ENCODE data around the gene EMC10.
A peak's percentile ranks its signal among the peaks of the same experiment; 100 is the strongest.
"Not testable (repeated sequence)": the region's sequence is repeated elsewhere in the genome, so short reads cannot be mapped to it uniquely, and the experiment has no call there.

EMC10 gene

DNA sequence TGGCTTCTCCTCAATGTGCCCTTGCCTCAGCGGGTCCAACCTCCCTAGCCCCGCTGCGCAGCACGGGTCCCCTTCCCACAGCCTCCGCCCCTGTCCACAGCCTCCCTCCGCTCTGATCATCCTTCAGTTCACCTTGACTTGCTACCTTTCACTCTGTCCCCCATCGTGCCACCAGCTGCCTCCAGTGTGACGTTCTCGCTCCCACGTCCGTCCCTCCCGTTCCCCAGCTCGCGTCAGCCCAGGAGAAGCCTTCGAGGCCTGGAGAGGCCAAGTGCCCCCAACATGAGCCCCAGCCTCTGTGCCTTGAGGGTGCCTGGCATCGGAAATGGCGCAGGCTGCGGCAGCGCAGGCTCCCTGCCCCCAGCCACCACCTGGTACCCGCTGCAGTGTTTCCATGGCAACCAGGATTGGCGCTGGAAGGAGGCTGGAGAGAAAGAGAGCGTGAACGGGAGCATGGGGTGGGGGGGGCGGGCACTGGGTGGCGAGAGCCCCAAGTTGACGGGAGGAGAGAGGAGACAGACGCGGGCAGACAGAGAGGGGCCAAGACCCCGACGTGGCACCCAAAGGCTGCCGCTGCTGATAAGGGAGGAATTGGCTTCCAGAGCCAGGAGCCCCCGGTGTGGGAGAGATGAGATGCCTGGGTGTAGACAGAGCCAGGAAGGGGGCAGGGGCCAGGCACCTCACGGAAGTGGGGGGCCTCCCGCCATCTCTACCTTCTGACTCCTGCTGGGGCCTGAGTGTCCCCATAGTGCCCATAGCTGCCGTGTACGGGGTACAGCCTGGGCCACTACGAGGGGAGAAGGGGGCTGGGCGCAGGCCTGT, 38.2 kb downstream of the EMC10 start:
- DNase-seq (ENCODE audit: low read depth in 3 of 3): no peak

DNA sequence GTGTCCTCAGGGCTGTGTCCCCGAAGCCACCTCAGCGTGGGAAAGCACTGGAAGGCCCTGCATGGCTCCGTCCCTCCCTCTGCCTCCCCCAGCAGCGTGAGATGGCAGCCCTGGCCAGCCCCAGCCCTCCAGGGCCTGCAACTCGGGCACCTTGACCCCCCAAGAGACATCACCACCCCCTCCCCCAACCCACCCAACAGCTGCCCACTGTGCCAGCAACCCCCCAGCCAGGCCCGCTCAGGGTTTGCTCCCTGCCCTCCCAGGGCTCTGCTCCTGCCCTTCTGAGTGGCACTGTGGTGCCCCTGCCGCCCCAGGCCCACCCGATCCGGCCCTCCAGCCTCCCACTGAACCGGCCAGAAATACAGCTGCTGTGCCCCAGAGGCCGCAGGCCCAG, 38.9 kb downstream of the EMC10 start:
- DNase-seq (ENCODE audit: low read depth in 3 of 3): no peak

DNA sequence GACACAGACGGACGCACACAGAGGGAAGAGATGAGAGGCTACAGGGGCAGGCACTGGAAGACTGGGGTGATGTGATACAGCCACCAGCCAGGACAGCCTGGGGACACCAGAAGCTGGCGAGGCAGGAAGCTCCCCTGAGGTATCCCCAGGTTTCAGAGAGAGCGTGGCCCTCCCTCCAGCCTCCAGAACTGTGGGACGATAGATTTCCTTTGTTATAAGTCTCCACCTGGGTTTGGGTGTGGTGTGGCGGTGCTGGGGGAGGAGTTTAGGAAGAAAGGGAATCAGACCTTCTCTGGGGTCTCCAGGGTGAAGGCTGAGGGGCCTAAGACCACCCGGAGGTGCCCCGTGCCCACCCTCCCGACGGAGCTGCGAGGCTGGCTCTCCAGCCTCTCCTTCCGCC, 40.1 kb downstream of the EMC10 start:
- no peak for DNase-seq (ENCODE audit: low read depth in 3 of 3)

DNA sequence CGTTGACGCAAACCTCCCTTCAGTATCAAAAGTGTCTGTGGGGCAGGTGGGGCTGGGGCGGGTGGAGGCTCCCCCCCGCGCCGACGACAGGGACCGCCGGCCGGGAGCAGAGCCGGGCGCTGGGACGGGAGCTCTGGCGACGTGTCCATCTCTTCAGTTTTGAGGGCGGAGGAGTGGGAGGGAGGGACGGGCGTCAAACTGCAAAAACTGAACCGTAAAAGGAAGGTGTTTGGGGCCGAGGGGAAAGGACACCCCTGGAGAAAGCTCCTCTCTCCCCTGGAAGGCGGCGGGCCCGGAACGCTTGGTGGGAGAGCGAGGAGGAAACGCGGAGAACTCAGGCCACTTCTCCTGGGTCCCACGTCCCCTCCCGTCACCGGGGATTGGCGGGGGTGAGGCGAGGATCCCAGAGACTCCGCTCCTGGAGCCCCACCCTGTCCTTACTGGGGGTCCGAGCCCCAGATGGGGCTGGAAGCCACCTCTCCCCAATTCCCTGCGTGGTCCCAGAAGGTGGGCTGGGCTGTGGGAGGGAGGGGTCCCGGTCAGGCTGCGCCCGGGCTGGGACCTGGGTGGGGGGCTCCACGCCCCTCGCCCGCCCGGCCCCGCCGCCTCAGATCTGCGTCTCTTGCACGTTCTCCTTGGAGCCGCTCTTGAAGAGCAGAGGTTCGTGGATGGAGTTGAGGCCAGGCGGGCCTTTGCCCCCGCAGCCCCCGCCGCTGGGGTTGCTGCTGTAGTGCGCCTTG, 40.8 kb downstream of the EMC10 start:
- DNase-seq (ENCODE audit: low read depth in 3 of 3): no peak

DNA sequence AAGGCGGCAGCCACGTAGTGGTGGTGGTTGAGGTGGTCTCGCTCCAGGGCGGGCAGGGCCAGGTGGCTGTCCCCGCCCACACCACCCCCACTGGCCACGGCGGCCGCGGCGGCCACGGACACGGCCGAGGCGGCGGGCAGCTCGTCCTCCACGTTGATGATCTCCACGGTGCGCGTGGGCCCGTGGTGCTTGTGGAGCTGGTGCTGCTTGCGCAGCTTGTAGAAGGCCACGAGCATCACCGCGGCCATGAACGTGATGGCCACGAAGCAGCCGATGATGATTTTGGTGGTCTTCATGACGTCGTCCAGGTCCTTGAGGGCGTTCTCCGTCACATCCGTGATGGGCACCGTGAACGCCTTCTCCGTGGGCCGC, 41.4 kb downstream of the EMC10 start:
- DNase-seq (ENCODE audit: low read depth in 3 of 3): no peak

DNA sequence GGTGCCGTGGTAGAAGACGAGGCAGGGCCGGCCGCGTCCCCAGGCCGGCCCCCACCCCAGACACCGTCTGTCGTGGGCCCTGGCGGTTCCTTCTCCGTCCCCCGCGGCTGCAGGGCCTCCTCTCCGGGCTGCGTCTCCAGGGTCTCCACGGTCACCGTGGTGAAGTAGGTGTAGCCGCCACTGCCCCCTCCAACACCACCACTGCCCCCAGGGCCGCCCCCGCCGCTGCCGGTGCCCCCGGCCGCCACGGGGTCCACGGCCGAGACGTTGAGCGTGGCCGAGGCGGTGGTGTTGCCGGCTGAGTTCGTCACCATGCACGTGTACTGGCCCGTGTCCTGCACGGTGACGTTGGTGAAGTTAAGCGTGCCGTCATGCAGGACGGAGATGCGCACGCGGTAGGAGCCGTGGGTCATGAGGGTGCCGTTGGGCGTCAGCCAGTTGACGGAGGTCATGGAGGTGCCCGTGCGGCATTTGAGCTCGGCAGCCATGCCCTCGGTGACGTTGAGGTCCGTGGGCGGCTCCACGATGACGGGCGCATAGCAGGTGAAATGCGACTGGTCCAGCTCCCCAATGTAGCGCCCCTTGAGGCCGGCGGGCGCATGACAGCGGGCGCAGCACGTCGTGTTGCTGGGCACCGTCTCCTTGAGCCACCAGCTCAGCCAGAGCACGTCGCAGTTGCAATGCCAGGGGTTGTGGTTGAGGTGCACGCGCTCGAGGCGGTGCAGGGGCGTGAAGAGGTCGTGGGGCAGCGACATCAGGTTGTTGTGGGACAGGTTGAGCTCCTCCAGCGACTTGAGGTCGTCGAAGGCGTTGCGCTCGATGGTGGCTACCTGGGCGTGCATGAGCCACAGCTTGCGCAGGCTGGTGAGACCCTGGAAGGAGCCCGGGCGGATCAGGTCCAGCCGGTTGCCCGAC, 42.0 kb downstream of the EMC10 start:
- DNase-seq (ENCODE audit: low read depth in 3 of 3): no peak

DNA sequence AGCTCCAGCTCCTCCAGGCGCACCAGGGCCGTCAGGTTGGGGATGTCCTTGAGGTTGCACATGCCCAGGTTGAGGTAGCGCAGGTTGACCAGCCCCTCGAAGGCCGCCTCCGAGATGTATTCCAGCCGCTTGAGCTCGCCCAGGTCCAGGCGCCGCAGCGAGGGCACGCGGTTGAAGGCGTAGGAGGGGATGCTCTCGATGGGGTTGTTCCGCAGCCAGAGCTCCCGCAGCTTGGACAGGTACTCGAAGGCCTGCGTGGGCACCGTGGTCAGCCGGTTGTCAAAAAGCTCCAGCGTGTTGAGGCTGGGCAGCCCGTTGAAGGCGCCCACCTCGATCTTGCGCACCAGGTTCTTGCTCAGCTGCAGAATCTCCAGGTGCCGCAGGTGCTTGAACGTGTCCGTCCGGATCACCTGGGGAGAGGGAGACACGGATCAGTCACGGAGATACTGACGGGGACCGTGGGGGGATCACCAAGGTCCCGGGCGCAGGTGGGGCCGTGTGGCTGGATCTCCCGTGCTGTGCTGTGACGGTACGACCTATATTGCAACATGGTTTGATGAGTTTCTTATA, 42.8 kb downstream of the EMC10 start:
- DNase-seq (ENCODE audit: low read depth in 3 of 3): no peak

DNA sequence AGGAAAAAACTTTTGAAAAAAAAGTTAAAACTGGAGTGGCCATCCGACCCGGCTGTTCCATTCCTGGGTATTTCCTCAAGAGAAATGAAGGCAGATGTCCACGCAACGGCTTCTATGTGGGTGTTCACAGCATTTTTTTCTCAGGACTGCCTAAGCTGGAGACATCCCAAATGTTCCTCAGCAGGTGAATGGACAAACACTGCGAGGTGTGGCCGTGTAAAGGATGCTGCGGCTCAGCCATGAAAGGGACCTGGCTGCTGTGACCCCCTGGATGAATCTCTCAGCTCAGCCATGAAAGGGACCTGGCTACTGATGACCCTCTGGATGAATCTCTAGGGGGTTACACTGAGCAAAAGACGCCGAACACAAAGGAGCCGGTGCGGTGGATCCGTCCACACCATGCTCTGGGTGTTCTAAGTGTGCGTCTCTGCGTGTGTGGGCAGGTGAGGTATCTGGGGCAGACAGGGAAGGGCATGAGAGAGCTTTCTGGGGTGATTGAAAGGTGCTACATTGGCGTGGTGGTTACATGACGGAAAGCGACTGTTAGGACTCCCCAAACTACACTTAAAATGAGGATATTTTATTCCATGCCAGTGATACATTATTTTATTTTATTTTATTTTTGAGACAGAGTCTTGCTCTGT, 44.6 kb downstream of the EMC10 start:
- DNase-seq (ENCODE audit: low read depth in 3 of 3): no peak

DNA sequence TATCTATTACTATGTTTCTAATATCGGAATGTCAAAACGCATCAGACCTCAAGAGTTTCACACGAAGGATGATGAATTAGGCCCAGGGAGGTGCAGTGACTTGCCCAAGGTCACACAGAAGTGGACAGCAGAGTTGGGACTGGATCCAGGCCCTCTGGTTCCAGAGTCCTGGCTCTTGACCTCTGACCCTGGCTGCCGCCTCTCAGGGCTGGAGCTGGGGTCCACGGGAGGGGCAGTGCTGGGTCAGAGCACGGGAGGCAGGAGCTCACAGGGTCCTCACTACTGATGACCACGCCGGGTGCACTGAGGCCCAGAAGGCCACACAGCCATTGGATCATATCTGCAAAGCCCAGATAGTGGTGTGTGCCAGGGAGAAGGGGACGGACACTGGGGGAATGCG, 46.6 kb downstream of the EMC10 start:
- DNase-seq (ENCODE audit: low read depth in 3 of 3): no peak

DNA sequence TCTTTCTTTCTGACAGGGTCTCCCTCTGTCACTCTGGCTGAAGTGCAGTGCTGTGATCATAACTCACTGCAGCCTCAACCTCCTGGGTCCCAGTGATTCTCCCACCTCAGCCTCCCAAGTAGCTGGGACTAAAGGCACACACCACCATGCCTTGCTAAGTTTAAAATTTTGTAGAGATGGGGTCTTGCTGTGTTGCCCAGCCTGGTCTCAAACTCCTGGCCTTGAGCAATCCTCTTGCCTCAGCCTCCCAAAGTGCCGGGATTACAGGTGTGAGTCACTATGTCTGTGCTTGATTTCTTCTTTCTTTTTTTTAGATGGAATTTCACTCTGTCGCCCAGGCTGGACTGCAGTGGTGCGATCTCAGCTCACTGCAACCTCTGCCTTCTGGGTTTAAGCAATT, 51.7 kb downstream of the EMC10 start:
- not testable (repeated sequence) for DNase-seq (ENCODE audit: low read depth in 3 of 3)

DNA sequence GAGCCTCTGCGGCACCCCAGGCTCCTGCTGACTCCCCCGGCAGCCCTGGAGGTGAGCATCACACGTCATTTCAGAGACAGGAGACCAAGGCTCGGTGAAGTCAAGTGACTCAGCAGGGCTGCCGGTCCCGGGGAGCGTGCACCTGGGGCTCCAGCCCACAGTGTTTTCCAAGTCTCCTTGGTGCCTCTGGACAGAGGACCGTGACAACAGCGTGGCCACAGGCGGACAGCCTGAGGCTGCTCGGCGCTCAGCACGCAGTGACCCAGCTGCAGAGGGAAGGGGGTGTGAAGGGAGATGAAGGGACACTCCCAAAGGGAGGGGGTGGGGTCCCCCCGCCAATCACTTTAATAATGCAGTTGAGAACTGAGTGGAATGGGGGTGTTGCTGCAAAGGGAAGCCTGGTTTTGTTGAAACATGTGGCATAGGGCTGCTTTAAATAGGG, 54.9 kb downstream of the EMC10 start:
- no peak for DNase-seq (ENCODE audit: low read depth in 3 of 3)

DNA sequence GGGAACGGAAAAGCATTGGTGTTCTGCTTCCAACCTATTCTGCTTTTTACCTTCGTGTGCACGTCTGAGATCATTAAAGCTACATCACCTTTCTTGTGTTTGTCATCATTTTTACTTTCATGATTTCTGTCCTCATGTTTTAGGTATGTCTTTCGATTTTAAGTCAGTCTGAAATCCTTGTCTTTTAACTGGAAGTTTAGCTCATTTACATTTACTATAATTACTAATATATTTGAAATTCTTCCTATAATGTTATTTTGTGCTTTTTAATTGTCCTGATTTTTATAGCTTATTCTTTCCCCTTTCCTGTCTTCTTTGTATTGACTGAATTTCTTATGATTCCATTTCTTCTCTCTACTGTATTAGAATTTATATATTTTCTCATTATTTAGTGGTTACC, 56.6 kb downstream of the EMC10 start:
- no peak for DNase-seq (ENCODE audit: low read depth in 3 of 3)

DNA sequence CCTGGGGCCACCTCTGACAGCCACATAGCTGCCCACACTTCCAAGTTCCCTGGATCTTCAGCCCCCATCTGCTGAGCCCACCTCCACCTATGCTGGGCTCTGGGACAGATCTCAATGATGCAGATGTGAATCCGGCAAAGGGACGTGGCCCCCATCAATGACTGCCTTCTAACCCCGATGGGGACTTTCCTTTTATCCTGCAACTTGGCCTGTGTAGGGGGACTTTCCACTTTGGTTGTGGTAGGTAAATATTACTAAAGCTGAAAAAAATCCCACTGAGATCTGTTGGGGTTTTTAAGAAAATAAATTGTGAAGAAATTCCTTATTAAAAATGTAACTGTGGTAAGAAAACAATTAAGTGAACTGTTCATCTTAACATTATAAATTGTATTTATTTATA, 58.2 kb downstream of the EMC10 start:
- no peak for DNase-seq (ENCODE audit: low read depth in 3 of 3)

DNA sequence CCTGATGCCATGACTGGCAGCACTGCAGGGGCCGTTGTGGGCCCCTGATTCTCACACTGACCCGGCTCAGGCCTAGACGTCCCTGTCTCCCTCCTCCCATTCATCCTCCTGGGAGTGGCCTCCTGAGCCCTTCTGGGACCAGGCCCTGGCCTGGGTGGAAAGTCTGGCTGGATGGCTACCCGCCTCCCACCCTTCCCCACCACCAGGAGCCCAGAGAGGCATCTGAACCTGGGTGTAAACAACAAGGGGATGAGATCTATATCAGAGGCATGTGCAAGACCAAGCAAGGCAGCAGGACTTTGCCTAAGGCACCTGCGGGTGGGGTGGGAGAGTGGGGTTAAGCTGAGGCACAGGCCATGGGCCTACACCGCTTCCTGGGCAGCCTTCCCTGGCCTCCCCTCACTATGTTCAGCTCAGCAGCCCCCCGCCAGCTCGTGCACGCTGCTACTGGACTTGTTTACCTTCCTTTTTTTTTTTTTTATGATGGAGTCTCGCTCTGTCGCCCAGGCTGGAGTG, 59.4 kb downstream of the EMC10 start:
- no peak for DNase-seq (ENCODE audit: low read depth in 3 of 3)

DNA sequence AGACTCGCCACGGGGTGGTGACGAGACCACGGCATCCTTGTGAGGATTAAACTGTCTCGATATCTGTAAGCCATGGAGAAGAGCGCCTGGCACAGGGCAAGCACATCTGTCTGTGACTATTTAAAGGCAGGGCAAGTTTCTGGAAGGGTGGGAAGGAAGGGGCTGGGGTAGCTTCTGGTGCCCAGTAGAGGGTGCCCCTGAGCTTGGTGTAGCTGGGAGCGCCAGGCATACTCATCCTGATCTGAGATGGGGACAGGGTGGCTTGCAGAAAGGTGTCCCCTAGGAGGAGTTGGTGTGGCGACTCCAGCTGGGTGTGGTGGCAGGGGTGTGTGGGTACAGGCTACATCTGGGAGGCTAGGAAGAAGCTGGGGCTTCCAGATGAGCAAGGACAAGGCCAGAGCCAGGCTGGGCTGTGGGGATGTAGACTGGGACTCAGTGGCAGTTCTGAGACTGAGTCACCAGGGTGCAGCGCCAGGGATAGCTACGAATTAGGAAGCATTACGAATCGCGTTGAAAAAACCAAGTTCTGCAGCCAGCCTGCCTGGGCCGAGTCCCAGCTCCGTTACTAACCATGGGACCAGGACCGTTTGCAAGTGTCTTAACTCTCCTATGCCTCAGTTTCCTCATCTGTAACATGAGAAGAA, 60.5 kb downstream of the EMC10 start:
- DNase-seq (ENCODE audit: low read depth in 3 of 3): no peak

DNA sequence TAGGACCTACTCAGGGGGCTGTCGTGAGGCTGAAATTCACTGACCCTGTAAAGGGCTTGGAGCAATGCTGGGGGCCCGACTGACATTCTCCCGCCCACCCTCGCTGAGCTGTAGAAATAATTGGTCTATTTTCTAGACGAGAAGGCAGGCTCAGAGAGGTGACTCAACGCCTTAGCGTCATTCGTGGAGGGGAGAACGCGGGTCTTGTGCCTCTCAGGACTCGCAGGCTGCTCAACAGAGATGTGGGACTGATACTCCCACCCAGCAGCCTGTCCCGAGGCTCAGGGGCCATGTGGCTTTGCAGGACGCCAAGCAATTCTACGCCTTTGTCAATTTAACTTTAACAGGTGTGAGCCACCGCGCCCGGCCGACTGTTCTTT, 61.0 kb downstream of the EMC10 start:
- no peak for DNase-seq (ENCODE audit: low read depth in 3 of 3)

DNA sequence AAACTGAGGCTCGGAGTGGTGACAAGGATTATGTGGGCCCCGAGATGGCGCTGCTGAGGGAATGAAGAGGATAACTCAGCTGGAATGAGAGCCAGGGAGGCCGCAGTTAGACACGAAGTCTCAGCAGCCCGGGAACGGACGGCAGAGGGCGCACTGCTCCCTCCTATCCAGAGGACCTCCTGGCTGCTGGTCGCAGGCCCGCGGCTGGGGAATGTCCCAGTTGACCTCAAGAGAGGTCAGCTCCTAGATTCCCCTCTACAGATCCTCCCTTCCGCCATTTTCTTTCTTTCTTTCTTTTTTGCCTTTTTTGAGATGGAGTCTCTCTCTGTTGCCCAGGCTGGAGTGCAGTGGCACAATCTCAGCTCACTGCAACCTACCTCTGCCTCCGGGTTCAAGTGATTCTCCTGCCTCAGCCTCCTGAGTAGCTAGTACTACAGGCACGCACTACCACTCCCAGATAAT, 61.5 kb downstream of the EMC10 start:
- DNase-seq (ENCODE audit: low read depth in 3 of 3): peak; percentile 34 to 70 (median 40)
